GM21576 (cell line): Measurements from ENCODE around the gene PIN1.

Experiments used
- ATAC-seq: cut with Tn5 transposase; IDR thresholded peaks from one replicate; pipeline ENCODE4 v1.9.1; 2021; ENCODE audit warnings: mild to moderate bottlenecking, moderate library complexity; ENCODE audit not compliant: unreplicated experiment

The PIN1 gene

DNA sequence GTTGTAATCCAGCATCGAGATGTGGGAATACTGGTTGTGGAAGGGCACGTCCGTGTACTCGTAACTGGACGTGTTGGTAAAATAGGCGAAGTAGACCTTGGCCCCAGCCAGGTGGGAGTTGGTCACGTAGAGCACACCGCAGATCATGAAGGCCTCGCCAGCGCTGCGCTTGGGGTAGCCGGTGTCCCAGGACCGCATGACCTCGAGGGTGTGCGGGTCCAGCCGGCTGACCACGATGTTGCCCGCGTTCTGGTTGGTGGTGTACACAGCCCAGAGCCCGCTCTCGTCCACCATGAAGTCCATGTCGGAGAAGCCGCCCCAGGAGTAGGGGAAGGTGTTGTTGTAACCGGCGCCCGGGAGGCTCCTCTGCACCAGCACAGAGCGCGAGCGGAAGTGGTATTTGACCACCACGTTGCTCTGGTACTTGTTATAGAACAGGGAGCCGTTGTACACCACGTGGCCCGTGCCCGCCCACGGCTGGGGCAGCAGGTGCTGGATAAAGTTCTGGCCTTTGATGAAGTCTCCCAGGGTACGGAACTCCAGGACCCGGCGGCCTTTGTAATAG, 19.2 kb downstream of the PIN1 start:
- no peak for ATAC-seq

DNA sequence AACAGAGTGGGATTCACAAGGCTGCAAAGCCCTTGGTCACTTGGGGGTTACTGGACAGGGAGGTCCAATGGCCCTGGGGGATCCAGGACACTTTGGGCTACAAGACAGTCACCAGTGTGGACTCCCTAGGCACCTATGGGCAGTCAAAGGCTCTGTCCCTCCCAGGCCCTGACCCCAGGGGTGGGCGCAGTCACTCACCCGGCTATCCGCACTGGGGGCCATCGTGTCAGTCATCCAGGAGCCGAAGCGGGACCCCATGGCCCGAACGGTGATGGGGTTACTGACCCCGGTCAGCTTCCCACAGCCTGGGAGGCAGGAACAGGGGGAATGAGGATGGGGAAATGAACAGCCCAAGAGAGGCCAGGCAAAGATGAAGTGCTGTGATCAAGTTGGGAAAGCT, 21.5 kb downstream of the PIN1 start:
- no peak for ATAC-seq

DNA sequence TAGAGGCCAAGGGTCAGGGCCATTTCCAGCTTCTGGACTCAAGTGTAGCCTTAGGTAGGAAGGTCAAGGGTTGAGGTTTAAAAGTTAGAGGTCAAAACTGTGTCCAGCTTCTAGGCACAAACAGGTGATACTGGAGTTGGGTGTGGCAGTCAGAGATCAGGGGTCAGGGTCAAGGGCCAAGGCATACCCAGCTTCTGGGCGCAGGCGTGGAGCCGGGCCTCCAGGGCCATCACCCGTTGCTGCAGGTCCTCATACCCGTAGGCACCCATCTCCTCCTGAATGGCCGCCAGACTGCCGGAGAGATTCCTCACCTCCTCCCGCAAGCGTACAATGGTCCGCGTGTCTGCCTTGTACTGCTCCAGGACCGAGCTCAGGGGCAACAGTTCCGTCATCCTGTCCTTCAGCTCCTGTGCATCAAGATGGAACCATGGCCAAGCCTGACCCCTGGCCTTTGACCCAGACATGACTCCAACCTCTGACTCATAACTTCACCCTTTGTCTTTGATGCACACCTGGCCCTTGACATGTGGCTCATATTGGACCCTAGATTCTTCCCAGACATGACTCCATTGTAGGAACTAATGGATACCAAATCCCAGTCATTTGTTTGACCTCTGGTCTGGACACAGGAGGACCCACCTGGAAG, 22.1 kb downstream of the PIN1 start:
- no peak for ATAC-seq

DNA sequence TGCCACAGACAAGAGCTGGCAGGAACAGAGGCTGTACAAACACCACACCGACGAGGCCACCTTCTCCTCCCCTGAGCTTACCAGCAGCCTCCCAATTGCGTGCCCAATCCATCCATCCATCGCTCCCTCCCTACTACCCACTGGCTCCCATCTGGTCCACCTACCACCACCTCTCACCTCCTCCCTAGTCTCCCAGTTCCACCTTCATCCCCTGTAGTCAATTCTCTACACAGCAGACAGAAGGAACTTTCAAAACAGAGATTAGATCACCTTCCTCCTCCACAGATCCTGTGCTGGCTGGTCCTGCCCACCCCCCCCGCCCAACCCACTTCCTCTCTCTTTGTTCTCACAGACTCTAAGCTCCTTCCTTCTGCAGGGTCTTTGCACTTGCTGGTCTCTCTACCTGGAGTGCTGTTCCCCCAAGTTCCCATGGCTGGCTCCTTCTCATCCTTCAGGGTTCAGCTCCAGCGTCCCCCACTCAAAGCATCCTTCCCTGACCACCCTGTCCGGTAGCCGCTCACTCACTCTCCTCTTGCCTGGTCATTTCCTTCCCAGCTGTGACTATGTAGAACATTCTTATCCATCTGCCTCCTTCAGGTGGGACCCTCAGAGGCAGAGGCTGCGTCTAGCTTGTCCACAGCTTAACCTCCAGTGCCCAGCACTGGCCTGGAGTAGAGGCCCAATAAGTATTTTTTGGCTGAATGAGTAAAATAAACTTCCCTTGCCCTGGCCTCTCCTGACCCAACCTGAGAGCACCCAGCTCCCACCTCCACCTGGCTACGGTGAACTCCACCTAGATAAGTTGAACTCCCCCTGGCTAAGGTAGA, 23.0 kb downstream of the PIN1 start:
- no peak for ATAC-seq

DNA sequence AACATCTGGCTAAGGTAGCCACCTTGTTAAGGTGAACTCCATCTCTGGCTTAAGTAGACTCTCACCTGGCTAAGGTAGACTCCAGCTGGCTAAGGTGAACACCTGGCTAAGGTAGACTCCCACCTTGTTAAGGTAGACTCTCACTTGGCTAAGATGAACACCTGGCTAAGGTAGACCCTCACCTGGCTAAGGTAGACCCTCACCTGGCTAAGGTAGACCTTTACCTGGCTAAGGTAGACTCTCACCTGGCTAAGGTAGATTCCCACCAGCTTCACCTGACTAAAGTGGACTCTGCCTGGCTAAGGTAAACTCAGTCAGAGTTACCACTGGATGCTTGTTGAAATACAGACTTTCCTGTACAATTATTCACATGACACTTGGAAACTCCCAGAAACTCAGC, 23.6 kb downstream of the PIN1 start:
- no peak for ATAC-seq

DNA sequence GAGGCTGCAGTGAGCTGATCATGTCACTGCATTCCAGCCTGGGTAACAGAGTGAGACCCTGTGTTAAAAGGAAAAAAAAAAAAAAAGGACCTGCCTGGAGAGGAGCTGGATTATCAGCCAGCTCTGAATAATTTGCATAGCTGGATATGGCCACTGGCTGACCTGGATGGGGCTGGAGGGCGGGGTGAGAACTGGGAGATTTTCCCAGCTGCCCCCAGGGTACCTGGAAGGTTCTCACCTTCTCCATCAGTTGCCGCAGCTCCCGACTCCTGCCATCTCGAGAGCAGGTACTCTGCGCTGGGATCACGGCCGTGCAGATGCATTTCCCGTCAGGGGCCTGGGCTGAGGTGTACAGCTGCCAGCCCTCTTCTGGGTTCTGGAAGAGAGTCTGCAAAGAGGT, 25.3 kb downstream of the PIN1 start:
- no peak for ATAC-seq

DNA sequence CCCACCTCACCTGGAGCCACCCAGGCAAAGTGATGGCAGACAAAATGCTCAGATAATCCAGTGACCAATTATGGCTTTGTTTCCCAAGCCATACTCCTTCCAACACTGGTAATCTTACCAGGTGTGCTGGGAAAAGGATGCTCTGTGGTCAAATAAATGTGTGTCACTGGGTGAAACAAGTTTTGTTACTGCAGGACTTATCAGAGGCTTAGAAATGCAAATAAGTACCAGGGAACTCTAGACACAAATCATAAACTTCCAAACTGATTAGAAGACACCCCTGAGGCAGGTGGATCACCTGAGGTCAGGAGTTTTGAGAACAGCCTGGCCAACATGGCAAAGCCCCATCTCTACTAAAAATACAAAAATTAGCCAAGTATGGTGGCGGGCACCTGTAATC, 26.4 kb downstream of the PIN1 start:
- no peak for ATAC-seq

DNA sequence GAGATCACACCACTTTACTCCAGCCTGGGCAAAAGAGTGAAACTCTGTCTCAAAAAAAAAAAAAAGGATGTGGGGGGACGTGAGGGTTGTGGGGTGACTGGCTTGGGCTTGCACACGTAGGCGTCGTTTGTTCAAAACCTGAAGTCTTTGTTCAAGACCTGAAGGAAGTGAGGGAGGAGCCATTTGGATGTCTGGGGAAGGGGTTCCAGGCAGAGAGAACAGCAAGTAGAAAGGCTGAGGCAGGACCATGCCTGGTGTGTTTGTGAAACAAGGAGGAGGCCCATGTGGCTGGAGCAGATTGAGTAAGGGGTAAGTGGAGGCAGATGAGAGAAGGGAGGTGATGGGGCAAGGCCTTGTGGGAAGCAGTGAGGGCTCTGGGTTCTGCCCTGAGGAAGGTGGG, 27.8 kb downstream of the PIN1 start:
- no peak for ATAC-seq

DNA sequence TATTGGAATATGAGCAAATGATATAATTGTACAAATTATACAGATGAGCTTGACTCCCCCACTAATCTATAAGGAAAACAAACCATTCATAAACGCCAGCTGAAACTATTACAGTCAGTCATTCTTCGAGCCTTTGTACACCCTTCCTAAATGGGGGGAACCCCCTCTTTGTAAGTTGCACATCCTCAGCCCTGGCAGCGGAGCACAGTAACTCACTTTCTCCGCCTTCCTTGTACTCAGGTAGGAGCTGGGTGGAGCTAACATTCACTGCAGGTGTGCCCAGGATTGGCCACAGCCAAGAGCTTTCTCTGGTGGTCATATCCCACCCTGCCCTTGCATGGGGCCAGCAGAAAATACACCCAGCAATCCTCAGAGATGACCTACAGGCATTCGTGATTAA, 28.6 kb downstream of the PIN1 start:
- ATAC-seq: no peak

DNA sequence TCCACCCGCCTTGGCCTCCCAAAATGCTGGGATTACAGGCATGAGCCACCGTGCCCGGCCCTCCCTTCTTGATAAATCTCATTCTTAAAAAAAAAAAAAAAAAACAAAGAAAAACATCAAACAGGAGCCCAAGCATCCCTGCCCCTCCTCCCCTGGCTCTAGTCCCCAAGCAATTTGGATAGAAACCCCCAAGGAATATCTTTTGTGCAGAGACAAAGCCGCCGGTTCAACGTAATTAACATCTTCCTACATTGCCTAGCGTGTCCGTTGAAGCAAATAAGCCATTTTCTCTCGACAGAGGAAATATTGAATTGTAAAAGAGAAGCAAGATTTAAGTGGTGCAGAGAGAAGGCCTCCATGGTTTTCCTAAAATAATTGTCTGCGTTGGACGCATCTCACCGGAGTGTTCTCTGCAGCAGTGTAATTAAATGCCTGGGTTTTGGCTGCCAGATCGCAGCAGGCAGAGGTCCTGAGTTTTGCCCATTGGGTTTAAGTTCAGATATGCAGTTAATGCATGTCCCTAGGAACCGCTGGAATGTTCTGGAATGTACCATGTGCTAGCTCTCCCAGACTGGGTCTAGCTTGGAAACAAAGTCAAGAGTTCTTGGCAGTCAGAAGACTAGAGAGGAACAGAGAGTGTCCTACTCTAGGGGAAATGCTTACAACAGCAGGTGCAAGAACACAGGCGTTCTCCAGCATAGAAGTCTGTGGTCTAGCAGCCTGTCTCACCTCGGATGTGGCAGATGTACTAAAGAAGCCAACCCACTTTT, 30.8 kb downstream of the PIN1 start:
- no peak for ATAC-seq

DNA sequence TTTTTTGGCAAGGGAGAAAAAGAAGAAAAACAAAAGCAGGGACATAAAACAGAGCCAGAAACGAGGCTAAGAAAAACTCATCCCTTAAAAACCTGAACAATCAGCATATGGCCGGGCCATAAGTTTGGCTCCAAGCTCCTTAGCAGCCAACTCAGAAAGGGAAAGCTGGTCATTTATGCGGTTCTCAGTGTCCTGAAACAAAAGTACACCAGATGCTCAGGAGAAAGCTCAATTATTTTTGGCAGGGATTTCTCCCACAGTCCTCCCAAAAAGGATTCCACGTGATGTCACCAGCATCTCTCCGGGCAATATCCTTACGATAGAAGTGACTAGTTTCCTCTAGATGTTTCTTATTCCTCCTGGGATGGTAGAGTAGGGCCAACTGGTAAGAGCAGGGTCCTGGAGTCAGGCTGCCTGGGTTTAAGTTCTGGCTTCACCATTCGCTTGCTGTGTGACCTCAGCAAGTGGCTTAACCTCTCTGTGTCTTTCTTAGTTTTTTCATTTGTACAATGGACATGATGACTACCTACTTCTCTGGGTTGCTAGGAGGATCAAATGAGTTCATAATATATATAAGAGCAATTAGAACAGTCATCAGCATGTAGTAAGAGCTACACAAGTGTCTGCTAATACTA, 34.0 kb downstream of the PIN1 start:
- no peak for ATAC-seq

DNA sequence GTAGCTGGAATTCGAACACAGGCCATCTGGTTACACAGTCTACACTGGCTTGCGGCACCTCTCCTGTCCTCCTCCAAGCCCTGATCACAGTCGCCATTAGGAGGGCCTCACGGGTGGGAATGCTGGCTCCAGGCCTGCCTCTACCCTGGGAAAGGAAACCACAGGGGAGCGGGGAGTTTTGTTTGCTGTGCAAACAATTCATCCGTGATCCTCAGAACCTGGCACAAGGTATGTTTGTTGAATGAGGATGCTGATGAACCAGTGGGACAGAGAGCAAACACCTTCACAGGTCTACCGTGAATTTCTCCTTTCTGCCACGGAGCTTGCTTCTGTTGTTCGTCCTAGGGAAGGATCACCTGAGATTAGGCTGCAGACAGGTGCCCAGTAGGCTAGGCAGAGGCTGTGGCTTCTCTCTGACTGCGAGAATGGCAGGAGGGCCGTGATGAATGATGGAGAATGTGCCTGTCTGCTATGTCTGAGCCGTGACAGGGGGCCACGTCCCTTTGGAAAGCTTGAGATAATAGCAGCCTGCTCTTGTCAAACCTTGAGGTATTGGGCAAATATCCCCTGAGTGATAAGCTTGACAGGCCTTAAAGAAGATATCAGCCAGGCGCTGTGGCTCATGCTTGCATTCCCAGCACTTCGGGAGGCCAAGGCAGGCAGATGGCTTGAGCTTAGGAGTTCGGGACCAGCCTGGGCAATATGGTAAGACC, 36.7 kb downstream of the PIN1 start:
- no peak for ATAC-seq

DNA sequence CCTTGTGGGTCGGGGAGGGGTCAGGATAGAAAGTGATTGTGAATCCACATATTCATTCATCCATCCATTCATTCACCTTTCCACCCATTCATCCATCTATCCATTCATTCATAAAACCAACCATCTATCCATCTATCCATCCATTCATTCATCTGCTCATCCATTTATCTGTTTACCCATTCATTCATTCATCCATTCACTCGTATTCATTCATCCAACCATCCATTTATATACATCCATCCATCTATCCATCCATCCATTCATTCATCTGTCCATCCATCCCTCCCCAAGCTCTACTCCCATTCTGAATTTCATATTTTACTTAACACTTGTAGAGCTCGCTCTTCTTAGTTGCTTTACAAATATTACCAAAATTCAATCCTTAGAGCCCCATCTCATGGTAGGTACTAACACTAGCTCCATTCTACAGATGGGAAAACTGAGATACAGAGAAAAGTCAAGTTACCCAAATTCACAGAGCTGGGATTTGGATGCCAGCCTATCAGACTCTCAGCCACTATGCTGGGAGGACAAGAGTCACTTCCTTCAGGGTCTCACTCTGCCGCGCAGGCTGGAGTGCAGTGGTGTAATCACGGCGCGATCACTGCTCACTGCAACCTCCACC, 37.6 kb downstream of the PIN1 start:
- no peak for ATAC-seq

DNA sequence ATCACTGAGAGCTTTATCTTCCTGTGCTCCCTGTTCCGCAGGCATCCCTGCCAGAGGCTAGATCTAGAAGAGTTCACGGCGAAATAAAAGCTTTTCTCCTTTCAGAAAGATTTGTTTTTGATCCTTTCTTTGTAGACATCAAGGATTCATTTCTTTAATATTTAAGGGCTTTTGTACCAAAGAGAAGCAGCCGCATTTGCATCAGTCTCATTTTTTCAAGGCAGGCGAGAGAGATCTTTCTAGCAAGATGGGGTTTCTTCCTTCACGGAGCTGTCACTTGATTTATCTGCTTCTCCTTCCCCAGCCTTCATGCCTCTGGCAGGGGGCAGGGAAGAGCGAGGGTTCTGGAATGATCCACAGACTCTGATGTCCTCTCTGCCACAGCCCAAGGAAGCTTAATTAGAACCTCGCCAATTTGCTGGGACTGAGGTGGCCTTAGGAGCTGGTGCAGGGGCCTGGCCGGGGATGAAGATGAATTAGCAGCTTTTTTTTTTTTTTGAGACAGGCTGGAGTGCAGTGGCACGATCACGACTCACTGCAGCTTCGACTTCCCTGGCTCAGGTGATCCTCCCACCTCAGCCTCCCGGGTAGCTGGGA, 40.0 kb downstream of the PIN1 start:
- no peak for ATAC-seq

DNA sequence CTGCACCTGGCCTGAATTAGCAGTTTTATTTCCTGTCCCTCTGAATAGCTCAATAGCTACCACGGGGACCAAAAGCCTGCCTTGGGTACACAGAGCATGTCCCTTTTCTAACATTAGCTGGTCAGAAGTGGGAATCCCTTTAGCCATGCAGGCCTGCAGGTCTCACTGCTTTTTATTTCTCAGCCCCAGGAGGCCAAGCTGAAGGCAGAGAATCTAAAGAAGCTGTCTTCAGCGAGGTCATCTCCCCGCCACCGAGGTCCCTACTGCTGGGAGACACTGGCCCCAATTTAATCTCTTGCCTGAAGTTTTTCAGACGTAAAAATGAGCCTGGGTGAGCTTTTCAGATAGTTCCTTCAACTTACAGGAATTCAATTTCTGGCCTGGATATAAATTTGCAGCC, 40.7 kb downstream of the PIN1 start:
- ATAC-seq: no peak

DNA sequence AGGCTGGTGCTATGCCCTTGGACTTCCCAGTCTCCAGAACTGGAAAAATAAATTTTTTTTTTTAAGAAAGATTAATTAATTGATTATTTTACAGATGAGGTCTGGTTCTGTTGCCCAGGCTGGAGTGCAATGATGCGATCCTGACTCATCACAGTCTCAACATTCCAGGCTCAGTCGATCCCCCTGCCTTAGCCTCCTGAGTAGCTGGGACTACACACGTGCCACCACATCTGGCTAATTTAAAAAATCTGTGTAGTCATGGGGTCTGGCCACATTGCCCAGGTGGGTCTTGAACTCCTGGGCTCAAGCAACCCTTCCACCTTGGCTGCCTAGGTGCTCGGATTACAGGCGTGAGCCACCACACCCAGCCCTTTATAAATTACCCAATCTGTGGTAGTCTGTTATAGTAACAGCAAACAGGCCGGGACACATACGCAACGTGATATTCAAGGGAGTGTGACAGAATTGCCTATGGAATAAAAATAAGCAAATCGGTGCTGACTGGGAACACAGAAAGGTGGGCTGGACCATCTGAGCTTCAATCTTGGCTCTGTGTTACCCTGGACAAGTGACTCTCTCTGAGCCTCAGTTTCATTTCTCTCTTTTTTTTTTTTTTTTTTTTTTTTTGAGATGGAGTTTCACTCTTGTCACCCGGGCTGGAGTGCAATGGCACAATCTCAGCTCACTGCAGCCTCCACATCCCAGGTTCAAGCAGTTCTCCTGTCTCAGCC, 42.8 kb downstream of the PIN1 start:
- no peak for ATAC-seq

DNA sequence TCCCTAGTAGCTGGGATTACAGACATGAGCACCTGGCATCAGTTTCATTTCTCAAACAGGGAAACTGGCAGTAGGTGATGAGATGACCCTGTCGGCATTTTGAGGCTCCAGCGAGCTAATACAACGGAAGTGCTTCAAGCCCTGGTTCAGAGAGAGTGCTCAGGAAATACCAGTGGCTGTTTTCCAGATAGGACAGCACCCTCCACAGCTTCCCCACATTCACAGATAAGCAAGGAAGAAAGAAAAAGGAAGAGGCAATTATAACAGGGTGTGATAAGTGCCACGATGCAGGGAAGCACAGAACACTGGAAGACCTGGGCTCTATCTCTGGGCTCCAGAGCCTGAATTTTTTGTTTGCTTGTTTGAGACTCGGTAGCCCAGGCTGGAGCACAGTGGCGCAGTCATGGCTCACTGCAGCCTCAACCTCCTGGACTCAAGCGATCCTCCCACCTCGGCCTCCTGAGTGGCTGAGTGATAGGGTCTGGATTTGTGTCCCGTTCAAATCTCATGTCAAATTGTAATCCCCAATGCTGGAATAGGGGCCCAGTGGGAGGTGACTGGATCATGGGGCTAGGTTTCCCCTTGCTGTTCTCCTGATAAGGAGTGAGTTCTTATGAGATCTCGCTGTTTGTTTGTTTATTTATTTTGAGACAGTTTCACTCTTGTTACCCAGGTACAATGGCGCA, 43.5 kb downstream of the PIN1 start:
- no peak for ATAC-seq

DNA sequence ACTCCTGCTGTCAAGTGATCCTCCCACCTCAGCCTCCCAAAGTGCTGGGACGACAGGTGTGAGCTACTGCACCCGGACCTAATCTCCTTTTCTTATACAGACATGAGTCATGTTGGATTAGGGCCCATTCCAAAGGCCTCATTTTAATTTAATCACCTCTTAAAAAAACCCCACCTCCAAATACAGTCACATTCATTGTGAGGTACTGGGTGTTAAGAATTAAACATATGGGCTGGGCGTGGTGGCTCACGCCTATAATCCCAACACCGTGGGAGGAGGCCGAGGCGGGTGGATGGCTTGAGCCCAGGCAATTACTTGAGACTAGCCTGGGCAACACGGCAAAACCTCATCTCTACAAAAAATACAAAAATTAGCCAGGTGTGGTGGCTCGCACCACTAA, 46.6 kb downstream of the PIN1 start:
- ATAC-seq: no peak
